Gastrocnemius medialis (tissue), 4 donors: Measurements from ENCODE around the gene DAPP1.

Source experiments
- CTCF ChIP-seq, 5 experiments: fragments of 450-650 bp in 3 of 5; fragments of 200-600 bp in 2 of 5; sonication (generic) in 2 of 5; IDR thresholded peaks in 4 of 5; conservative IDR thresholded peaks in 1 of 5; 1 replicate in 4 of 5; 2 replicates in 1 of 5; pipeline ENCODE4 v1.5.1; 2016 to 2019; ENCODE audit warnings: antibody characterized with exemption in 5 of 5, mild to moderate bottlenecking in 3 of 5, moderate library complexity in 3 of 5
- POLR2A ChIP-seq, 2 donors: fragments of 450-650 bp; IDR thresholded peaks; one replicate each; pipeline ENCODE4 v1.6.1; 2017; ENCODE audit warnings: antibody characterized with exemption in 2 of 2, mild to moderate bottlenecking in 2 of 2, moderate library complexity in 2 of 2

- TF ChIP-seq POLR2A (IDR thresholded peaks at IDR 0.05) (no peak), CTCF (IDR thresholded peaks at IDR 0.05 in 4 of 5, conservative IDR thresholded peaks at IDR 0.05 in 1 of 5) (no peak)
These were observed 69.5 kb downstream of the DAPP1 start for GRCh38 chr4:99886146-99886545.
